ENCODE measurements around the gene EIF4EBP2. TPM values are rescaled to one million over a fixed set of nuclear protein-coding genes. Genes with fewer than 3 reads are reported as not detected.

EIF4EBP2 gene
- total and polyA plus RNA-seq, 2 of the 13 experiments (the other 11 are each of a cell fraction or from before 2014, with no cell fraction given) = 16.9 to 22.0 TPM

- TF ChIP-seq RERE (CRISPR knock-in tag; IDR thresholded peaks at IDR 0.05; ENCODE audit: low read depth) (no peak), DDIT3 (CRISPR knock-in tag; IDR thresholded peaks at IDR 0.05) (no peak), NFE2L2 (IDR thresholded peaks at IDR 0.05; ENCODE audit: low read length) (no peak), GATAD1 (CRISPR knock-in tag; IDR thresholded peaks at IDR 0.05) (no peak; the same call in 1 of the 2 replicates), SOX6 (IDR thresholded peaks at IDR 0.05) (no peak), SOX6 (CRISPR knock-in tag; IDR thresholded peaks at IDR 0.05) (peak; percentile 71; the same call in 1 of the 2 replicates), ELF1 (CRISPR knock-in tag; IDR thresholded peaks at IDR 0.05) (peak; percentile 85), ZNF782 (CRISPR knock-in tag; IDR thresholded peaks at IDR 0.05; ENCODE audit: borderline replicate concordance) (peak; percentile 51; the same call in 1 of the 2 replicates), ZBTB2 (CRISPR knock-in tag; IDR thresholded peaks at IDR 0.05; ENCODE audit: low read depth) (no peak), SMAD3 (CRISPR knock-in tag; IDR thresholded peaks at IDR 0.05) (no peak; the same call in 1 of the 2 replicates), SMC3 (IDR thresholded peaks at IDR 0.05; ENCODE audit: low read length) (peak; percentile 83), ZNF891 (CRISPR knock-in tag; IDR thresholded peaks at IDR 0.05) (no peak), ZNF292 (CRISPR knock-in tag; IDR thresholded peaks at IDR 0.05; ENCODE audit: borderline replicate concordance, low read depth) (0 out of 2 replicates have a peak, but pooled peaks have one; percentile 32), MTA3 (CRISPR knock-in tag; IDR thresholded peaks at IDR 0.05) (no peak), POGK (CRISPR knock-in tag; conservative IDR thresholded peaks at IDR 0.05) (0 out of 2 replicates have a peak, but pooled peaks have one; percentile 31), HINFP (CRISPR knock-in tag; IDR thresholded peaks at IDR 0.05; ENCODE audit: low read depth) (0 out of 2 replicates have a peak, but pooled peaks have one; percentile 30), SALL1 (CRISPR knock-in tag; IDR thresholded peaks at IDR 0.05) (peak; percentile 87), RARG (CRISPR knock-in tag; IDR thresholded peaks at IDR 0.05; ENCODE audit: low read depth) (no peak), MIER2 (CRISPR knock-in tag; IDR thresholded peaks at IDR 0.05) (no peak)
These were observed 39.8 kb upstream of the EIF4EBP2 start (continued) for GRCh38 chr10:70363971-70364771.
